Measurements from ENCODE around the gene COL9A3. TPM values are rescaled to one million over a fixed set of nuclear protein-coding genes. Genes with fewer than 3 reads are reported as not detected.

The COL9A3 gene
- total RNA-seq, 4 donors from 2014 or later = 2.2 to 2.3 TPM; not detected in 2

GRCh38 chr20:62828051-62828450 is 11.2 kb downstream of the COL9A3 start:
- no peak for DNase-seq
- no peaks in the 10 kb centered on the region for H3K36me3 ChIP-seq
- peaks cover 0 to 29% (median 0%) of the 10 kb centered on the region in 4 donors for H3K27me3 ChIP-seq
- WGBS, 2 donors = 67 to 86% methylated on average over 1 to 5 of the region's 9 CpGs
- no peak overlapping the region for H3K4me3 ChIP-seq
- no peak for TF ChIP-seq POLR2A (IDR thresholded peaks at IDR 0.05)
- no peak for TF ChIP-seq CTCF (IDR thresholded peaks at IDR 0.05)
- no peaks in the 10 kb centered on the region for H3K9me3 ChIP-seq
- H3K4me1 ChIP-seq = peaks cover 29 to 35% (median 33%) of the 10 kb centered on the region in 3 donors
- no peak overlapping the region for H3K27ac ChIP-seq
- intact Hi-C loops (cut with DNase I) = no loop called here

- intact Hi-C loops (cut with DNase I) = no loop called here
- Histone ChIP-seq H3K4me3 (no peak overlapping the region), H3K36me3 (no peaks in the 10 kb centered on the region), H3K27ac (no peak overlapping the region), H3K9me3 (no peaks in the 10 kb centered on the region), H3K27me3 (peaks cover 0 to 29% (median 0%) of the 10 kb centered on the region in 4 donors), H3K4me1 (peaks cover 31 to 36% (median 36%) of the 10 kb centered on the region in 3 donors)
- no peak for TF ChIP-seq POLR2A (IDR thresholded peaks at IDR 0.05)
- TF ChIP-seq CTCF (IDR thresholded peaks at IDR 0.05) = no peak
- WGBS, 2 donors = 70 to 100% methylated on average over 5 to 10 of the region's 29 CpGs
- no peak for DNase-seq
Measured at GRCh38 chr20:62828511-62829230, 11.8 kb downstream of the COL9A3 start.

GRCh38 chr20:62829231-62830230 is 12.7 kb downstream of the COL9A3 start:
- 83% methylated on average over 3 of the region's 32 CpGs; no CpG with 5 or more reads in 1 of the 2 donors for WGBS, 2 donors
- Histone ChIP-seq H3K36me3 (no peaks in the 10 kb centered on the region), H3K9me3 (no peaks in the 10 kb centered on the region), H3K27ac (no peak overlapping the region), H3K4me1 (peaks cover 26 to 34% (median 27%) of the 10 kb centered on the region in 3 donors), H3K4me3 (no peak overlapping the region), H3K27me3 (peaks cover 0 to 23% (median 0%) of the 10 kb centered on the region in 4 donors)
- intact Hi-C loops (cut with DNase I) = no loop called here
- DNase-seq = no peak
- no peak for TF ChIP-seq POLR2A (IDR thresholded peaks at IDR 0.05)
- TF ChIP-seq CTCF (IDR thresholded peaks at IDR 0.05) = no peak

- WGBS, 2 donors = 81% methylated on average over 3 of the region's 14 CpGs; no CpG with 5 or more reads in 1 of the 2 donors
- no peak for TF ChIP-seq POLR2A (IDR thresholded peaks at IDR 0.05)
- TF ChIP-seq CTCF (IDR thresholded peaks at IDR 0.05) = no peak
- H3K9me3 ChIP-seq = no peaks in the 10 kb centered on the region
- H3K27me3 ChIP-seq = peaks cover 0 to 18% (median 0%) of the 10 kb centered on the region in 4 donors
- peaks cover 23 to 27% (median 25%) of the 10 kb centered on the region in 3 donors for H3K4me1 ChIP-seq
- DNase-seq = no peak
- intact Hi-C loops (cut with DNase I) = no loop called here
- H3K36me3 ChIP-seq = no peaks in the 10 kb centered on the region
- H3K27ac ChIP-seq = no peak overlapping the region
- H3K4me3 ChIP-seq = no peak overlapping the region
Measured at GRCh38 chr20:62830251-62830650, 13.4 kb downstream of the COL9A3 start.
